Measurements from ENCODE around the gene ABLIM2. TPM values are rescaled to one million over a fixed set of nuclear protein-coding genes. Genes with fewer than 3 reads are reported as not detected.

Gene ABLIM2
- total and polyA plus RNA-seq, 2 donors (not counting 1 experiment from before 2014, with no cell fraction given), result 3.3 to 79.0 TPM

DNA sequence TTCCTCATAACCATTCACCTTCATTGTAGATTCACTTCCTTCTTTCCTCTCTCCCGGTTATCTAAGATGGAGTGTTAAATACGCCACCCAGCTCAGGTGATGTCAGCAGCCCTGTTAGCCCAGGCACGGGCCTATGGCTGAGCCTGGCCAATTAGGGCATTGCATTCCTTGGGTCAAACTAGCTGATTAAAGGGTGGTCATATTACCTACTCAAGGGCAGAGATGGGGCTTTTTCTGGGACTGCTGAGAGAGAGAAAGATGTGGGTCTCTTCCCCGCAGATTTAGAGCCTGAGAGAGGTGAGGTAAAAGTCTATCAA, 179.0 kb downstream of the ABLIM2 start:
- Histone ChIP-seq H3K9me3 (ENCODE audit: control extremely low read depth in 1 of 3, control insufficient read depth in 2 of 3, insufficient read depth in 1 of 3, low read length in 2 of 3) (peaks cover 0 to 3% (median 0%) of the 10 kb centered on the region in 3 donors), H3K27ac (ENCODE audit: low read length in 2 of 2) (no peak overlapping the region), H4K20me1 (ENCODE audit: control insufficient read depth, insufficient read depth, low read length, poor library complexity, severe bottlenecking) (no peaks in the 10 kb centered on the region), H3K9ac (ENCODE audit: low read length) (no peak overlapping the region), H2AFZ (ENCODE audit: insufficient read depth, low read depth, low read length, poor library complexity, severe bottlenecking) (no peak overlapping the region), H3K79me2 (ENCODE audit: control insufficient read depth, insufficient read depth, low read length) (no peaks in the 10 kb centered on the region), H3K4me1 (ENCODE audit: control insufficient read depth in 2 of 2, insufficient read depth in 2 of 2, low read length in 2 of 2) (no peaks in the 10 kb centered on the region), H3K36me3 (replicated peaks in 1 of 2; ENCODE audit: control extremely low read depth in 1 of 2, control insufficient read depth in 1 of 2, extremely low read depth in 1 of 2, insufficient read depth in 2 of 2, low read length in 1 of 2) (no peaks in the 10 kb centered on the region), H3K27me3 (replicated peaks in 1 of 4; ENCODE audit: control extremely low read depth in 1 of 4, control insufficient read depth in 3 of 4, insufficient read depth in 4 of 4, low read length in 3 of 4) (peaks cover 0 to 2% (median 0%) of the 10 kb centered on the region in 4 experiments), H3K4me2 (replicated peaks; ENCODE audit: low read depth, low read length, poor library complexity, severe bottlenecking) (no peak overlapping the region), H3K4me3 (ENCODE audit: control extremely low read depth in 1 of 5, extremely low read depth in 1 of 5, insufficient read depth in 1 of 5, low read depth in 2 of 5, low read length in 4 of 5) (no peak overlapping the region)
- no peak for DNase-seq
- Mint-ChIP-seq H3K27me3 (peaks cover 22% of the 10 kb centered on the region), H3K4me3 (no peak overlapping the region), H3K9me3 (ENCODE audit: insufficient read depth) (peaks cover 2% of the 10 kb centered on the region), H3K4me1 (no peaks in the 10 kb centered on the region), H3K27ac (no peak overlapping the region)
- ChIA-PET CTCF (no interaction called here), POLR2A (no interaction called here)
- no peak for TF ChIP-seq EZH2 (IDR thresholded peaks at IDR 0.05; ENCODE audit: borderline replicate concordance, insufficient read depth, low read depth, low read length, poor library complexity, severe bottlenecking)
- TF ChIP-seq, protein P1, sequence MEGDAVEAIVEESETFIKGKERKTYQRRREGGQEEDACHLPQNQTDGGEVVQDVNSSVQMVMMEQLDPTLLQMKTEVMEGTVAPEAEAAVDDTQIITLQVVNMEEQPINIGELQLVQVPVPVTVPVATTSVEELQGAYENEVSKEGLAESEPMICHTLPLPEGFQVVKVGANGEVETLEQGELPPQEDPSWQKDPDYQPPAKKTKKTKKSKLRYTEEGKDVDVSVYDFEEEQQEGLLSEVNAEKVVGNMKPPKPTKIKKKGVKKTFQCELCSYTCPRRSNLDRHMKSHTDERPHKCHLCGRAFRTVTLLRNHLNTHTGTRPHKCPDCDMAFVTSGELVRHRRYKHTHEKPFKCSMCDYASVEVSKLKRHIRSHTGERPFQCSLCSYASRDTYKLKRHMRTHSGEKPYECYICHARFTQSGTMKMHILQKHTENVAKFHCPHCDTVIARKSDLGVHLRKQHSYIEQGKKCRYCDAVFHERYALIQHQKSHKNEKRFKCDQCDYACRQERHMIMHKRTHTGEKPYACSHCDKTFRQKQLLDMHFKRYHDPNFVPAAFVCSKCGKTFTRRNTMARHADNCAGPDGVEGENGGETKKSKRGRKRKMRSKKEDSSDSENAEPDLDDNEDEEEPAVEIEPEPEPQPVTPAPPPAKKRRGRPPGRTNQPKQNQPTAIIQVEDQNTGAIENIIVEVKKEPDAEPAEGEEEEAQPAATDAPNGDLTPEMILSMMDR (IDR thresholded peaks at IDR 0.05), result no peak
- 51% methylated on average over 3 of the region's 4 CpGs for WGBS (ENCODE audit: insufficient coverage)
- ATAC-seq (ENCODE audit: low read depth), result no peak
- intact Hi-C loops (cut with micrococcal nuclease), result no loop called here

DNA sequence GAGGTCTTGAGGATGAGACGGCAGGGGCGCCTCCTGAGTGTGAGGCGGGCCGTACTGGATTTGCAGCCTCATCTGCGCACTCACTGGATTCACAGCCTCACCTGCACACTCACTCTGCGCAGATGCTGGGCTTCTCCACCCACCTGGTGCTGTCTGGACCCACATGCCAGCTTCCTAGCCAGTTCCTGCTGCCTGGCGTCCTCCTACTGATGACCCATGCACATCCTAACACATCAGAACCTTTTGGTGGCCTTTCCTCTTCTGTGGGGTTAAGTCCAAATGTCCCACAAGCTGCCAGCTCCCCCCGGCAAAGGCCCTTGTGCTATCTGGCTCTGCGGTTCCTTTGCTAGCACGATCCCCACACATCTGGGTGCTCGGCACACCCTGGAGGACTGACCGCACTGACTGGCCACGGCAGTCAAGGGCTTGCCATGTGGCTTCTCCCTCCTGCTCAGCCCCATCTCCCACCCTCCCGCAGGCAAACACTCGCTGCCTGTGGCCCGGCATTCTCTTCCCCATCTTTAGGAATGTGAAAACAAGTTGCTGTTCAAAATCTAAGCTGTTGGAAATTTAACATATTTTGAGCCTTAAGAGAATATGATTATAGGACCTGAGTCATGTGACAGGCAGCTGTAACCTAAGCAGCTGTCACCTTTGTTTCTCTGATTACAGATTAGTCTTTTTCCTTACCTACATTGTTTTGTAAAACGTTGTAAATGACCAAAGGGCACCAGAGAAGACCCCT, 179.5 kb downstream of the ABLIM2 start:
- H3K27me3 ChIP-seq (replicated peaks in 1 of 4; ENCODE audit: control extremely low read depth in 1 of 4, control insufficient read depth in 3 of 4, insufficient read depth in 4 of 4, low read length in 3 of 4), result peaks cover 0 to 2% (median 0%) of the 10 kb centered on the region in 4 experiments
- WGBS (ENCODE audit: insufficient coverage), result 86% methylated on average over 11 of the region's 17 CpGs

More for the DNA sequence above, 179.5 kb downstream of the ABLIM2 start:
- Histone ChIP-seq H4K20me1 (ENCODE audit: control insufficient read depth, insufficient read depth, low read length, poor library complexity, severe bottlenecking) (no peaks in the 10 kb centered on the region), H3K4me3 (ENCODE audit: control extremely low read depth in 1 of 5, extremely low read depth in 1 of 5, insufficient read depth in 1 of 5, low read depth in 2 of 5, low read length in 4 of 5) (no peak overlapping the region), H2AFZ (ENCODE audit: insufficient read depth, low read depth, low read length, poor library complexity, severe bottlenecking) (no peak overlapping the region), H3K4me2 (replicated peaks; ENCODE audit: low read depth, low read length, poor library complexity, severe bottlenecking) (no peak overlapping the region), H3K9me3 (ENCODE audit: control extremely low read depth in 1 of 3, control insufficient read depth in 2 of 3, insufficient read depth in 1 of 3, low read length in 2 of 3) (peaks cover 0 to 3% (median 0%) of the 10 kb centered on the region in 3 donors), H3K79me2 (ENCODE audit: control insufficient read depth, insufficient read depth, low read length) (no peaks in the 10 kb centered on the region), H3K9ac (ENCODE audit: low read length) (no peak overlapping the region), H3K4me1 (ENCODE audit: control insufficient read depth in 2 of 2, insufficient read depth in 2 of 2, low read length in 2 of 2) (no peaks in the 10 kb centered on the region), H3K36me3 (replicated peaks in 1 of 2; ENCODE audit: control extremely low read depth in 1 of 2, control insufficient read depth in 1 of 2, extremely low read depth in 1 of 2, insufficient read depth in 2 of 2, low read length in 1 of 2) (no peaks in the 10 kb centered on the region), H3K27ac (ENCODE audit: low read length in 2 of 2) (no peak overlapping the region)
- no peaks in the 10 kb centered on the region for H3K4me1 Mint-ChIP-seq
- peaks cover 2% of the 10 kb centered on the region for H3K9me3 Mint-ChIP-seq (ENCODE audit: insufficient read depth)
- no peak for ATAC-seq (ENCODE audit: low read depth)
- peaks cover 22% of the 10 kb centered on the region for H3K27me3 Mint-ChIP-seq
- TF ChIP-seq, protein P1 (IDR thresholded peaks at IDR 0.05), result no peak
- no peak for TF ChIP-seq EZH2 (IDR thresholded peaks at IDR 0.05; ENCODE audit: borderline replicate concordance, insufficient read depth, low read depth, low read length, poor library complexity, severe bottlenecking)
- CTCF ChIA-PET, result no interaction called here
- no peak overlapping the region for H3K27ac Mint-ChIP-seq
- intact Hi-C loops (cut with micrococcal nuclease), result no loop called here
- POLR2A ChIA-PET, result no interaction called here
- DNase-seq, result no peak
- no peak overlapping the region for H3K4me3 Mint-ChIP-seq
